ENCODE data around the gene PTOV1.

The PTOV1 gene

DNA sequence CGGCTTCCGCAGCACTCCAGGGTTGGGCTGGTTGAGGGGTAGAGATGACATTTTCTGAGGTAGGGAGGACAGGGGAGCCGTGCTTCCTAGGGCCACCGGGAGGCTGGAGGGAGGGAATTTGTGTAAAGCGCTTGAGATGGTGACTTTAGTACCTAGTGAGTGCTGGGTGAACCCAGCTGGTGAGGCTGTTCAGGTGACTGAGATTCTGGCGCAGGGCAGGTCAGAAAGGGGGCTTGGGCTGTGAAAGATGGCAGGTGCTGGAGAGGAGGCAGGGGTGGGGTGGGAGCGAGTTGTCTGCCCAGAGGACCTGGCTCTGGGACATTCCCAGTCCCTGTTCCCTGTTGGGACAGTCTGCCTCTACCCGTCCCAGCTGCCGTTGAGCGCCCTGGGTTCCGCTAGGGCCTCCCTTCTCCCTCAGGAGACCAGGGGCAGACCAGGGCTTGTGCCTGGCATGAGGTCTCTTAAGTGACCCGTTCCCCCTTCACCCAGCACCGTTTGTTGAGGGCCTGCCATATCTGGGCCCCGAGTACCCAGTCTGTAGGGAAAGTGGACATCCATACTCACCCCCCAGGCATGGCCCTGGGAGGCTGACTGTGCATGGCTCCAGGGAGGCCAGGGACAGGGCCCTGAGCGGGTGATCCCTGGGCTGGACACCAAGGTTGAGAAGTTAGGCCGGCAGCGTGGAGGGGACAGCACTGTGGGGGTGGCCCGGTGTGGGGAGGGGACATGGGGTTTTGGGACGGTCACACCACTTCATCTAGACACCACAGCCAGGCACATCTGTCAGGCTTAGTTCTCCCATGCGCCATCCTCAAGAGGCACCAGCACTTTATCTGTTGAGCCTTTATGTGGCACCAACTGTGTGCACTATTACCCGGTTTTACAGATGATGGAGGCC lies 5.0 kb downstream of the PTOV1 start:
- DNase-seq (ENCODE audit: low read depth, low spot score): no peak
- peaks cover 78% of the 10 kb centered on the region for H3K36me3 ChIP-seq (ENCODE audit: insufficient read depth, insufficient read length, low read length)
- H3K27me3 ChIP-seq (ENCODE audit: insufficient read depth, insufficient read length): no peaks in the 10 kb centered on the region
- no peaks in the 10 kb centered on the region for H3K9me3 ChIP-seq (ENCODE audit: insufficient read depth, low read length)
- H3K4me3 ChIP-seq (ENCODE audit: insufficient read length, low read depth): no peak overlapping the region
- no peak overlapping the region for H3K9ac ChIP-seq (ENCODE audit: insufficient read length, low read depth)
- peaks cover 23% of the 10 kb centered on the region for H3K4me1 ChIP-seq (ENCODE audit: insufficient read depth, insufficient read length)
- TF ChIP-seq SUZ12 (IDR thresholded peaks at IDR 0.05; ENCODE audit: extremely low read depth, insufficient read depth, insufficient read length): no peak
- no peak for TF ChIP-seq ZNF274 (IDR thresholded peaks at IDR 0.05; ENCODE audit: low read depth, low read length)
- no peak for TF ChIP-seq YY1 (IDR thresholded peaks at IDR 0.05; ENCODE audit: insufficient read depth, insufficient read length)

DNA sequence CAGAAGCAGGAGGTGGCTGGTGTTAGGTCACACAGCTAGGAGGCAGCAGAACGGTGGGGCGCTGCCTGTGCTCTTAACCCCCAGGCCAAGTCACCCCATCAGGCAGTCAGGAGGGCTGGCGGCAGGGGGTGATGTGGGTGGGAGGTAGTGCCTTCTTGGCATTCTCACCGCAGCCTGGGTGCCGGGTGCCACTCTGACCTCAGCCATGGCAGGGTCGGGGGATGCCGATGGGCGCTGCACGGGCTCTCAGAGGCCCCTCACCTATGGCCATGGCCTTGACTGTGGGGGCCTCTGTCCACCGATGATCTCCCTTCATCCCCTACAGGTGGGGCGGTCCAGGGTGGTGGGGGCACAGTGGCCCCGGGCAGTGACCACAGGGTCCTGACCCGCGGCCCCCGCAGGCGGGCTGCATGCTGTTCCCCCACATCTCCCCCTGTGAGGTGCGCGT lies 5.6 kb downstream of the PTOV1 start:
- Histone ChIP-seq H3K9me3 (ENCODE audit: insufficient read depth, low read length) (no peaks in the 10 kb centered on the region), H3K27me3 (ENCODE audit: insufficient read depth, insufficient read length) (no peaks in the 10 kb centered on the region), H3K4me3 (ENCODE audit: insufficient read length, low read depth) (no peak overlapping the region), H3K36me3 (ENCODE audit: insufficient read depth, insufficient read length, low read length) (peaks cover 83% of the 10 kb centered on the region), H3K9ac (ENCODE audit: insufficient read length, low read depth) (no peak overlapping the region), H3K4me1 (ENCODE audit: insufficient read depth, insufficient read length) (peaks cover 24% of the 10 kb centered on the region)
- no peak for DNase-seq (ENCODE audit: low read depth, low spot score)
- TF ChIP-seq ZNF274 (IDR thresholded peaks at IDR 0.05; ENCODE audit: low read depth, low read length) (no peak), SUZ12 (IDR thresholded peaks at IDR 0.05; ENCODE audit: extremely low read depth, insufficient read depth, insufficient read length) (no peak), YY1 (IDR thresholded peaks at IDR 0.05; ENCODE audit: insufficient read depth, insufficient read length) (no peak)

DNA sequence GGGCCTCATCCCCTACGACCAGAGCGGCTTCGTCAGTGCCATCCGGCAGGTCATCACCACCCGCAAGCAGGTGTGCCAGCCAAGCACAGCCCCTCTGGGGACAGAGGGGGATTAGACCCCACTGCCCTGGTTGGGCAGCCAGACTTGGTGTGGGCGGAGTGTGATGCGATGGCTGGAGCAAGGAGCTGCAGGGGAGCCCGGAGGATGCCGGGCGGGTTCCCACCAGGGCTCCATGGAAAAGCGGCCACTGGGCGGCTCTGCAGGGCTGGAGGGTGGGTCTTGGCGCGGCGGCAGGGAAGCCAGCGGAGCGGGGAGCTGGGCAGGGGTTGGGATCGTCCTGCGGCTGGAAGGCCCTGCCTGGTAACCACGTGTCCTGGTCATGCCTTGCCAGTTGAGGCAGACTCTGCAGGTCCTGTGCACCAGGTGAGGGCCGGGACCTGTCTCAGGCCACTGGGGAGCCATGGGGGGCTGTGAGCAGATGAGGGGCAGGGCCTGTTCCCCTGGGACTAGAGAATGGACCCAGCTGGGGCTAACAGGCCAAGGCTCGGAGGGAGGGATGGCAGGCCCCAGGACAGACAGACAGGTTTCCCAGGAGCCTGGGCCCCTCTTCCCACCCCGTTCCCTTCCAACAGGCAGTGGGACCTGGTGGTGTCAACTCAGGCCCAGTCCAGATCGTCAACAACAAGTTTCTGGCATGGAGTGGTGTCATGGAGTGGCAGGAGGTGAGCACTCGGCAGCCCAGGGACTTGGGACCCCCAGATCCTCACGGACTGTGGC lies 6.3 kb downstream of the PTOV1 start:
- H3K27me3 ChIP-seq (ENCODE audit: insufficient read depth, insufficient read length): no peaks in the 10 kb centered on the region
- no peak overlapping the region for H3K9ac ChIP-seq (ENCODE audit: insufficient read length, low read depth)
- H3K4me3 ChIP-seq (ENCODE audit: insufficient read length, low read depth): no peak overlapping the region
- H3K4me1 ChIP-seq (ENCODE audit: insufficient read depth, insufficient read length): peaks cover 25% of the 10 kb centered on the region
- DNase-seq (ENCODE audit: low read depth, low spot score): no peak
- peaks cover 86% of the 10 kb centered on the region for H3K36me3 ChIP-seq (ENCODE audit: insufficient read depth, insufficient read length, low read length)
- no peaks in the 10 kb centered on the region for H3K9me3 ChIP-seq (ENCODE audit: insufficient read depth, low read length)
- TF ChIP-seq YY1 (IDR thresholded peaks at IDR 0.05; ENCODE audit: insufficient read depth, insufficient read length): no peak
- TF ChIP-seq ZNF274 (IDR thresholded peaks at IDR 0.05; ENCODE audit: low read depth, low read length): no peak
- TF ChIP-seq SUZ12 (IDR thresholded peaks at IDR 0.05; ENCODE audit: extremely low read depth, insufficient read depth, insufficient read length): no peak

DNA sequence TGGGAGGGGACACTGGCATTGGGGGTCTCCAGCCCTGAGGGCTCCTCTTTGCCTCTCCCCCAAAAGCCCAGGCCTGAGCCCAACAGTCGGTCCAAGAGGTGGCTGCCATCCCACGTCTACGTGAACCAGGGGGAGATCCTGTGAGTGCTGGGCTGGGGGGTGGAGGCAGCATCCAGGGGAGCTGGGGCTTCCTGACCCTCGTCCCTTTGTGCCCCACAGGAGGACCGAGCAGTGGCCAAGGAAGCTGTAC lies 6.8 kb downstream of the PTOV1 start:
- Histone ChIP-seq H3K4me3 (ENCODE audit: insufficient read length, low read depth) (no peak overlapping the region), H3K9me3 (ENCODE audit: insufficient read depth, low read length) (no peaks in the 10 kb centered on the region), H3K27me3 (ENCODE audit: insufficient read depth, insufficient read length) (no peaks in the 10 kb centered on the region), H3K36me3 (ENCODE audit: insufficient read depth, insufficient read length, low read length) (peaks cover 86% of the 10 kb centered on the region), H3K4me1 (ENCODE audit: insufficient read depth, insufficient read length) (peaks cover 22% of the 10 kb centered on the region), H3K9ac (ENCODE audit: insufficient read length, low read depth) (no peak overlapping the region)
- DNase-seq (ENCODE audit: low read depth, low spot score): no peak
- TF ChIP-seq SUZ12 (IDR thresholded peaks at IDR 0.05; ENCODE audit: extremely low read depth, insufficient read depth, insufficient read length) (no peak), YY1 (IDR thresholded peaks at IDR 0.05; ENCODE audit: insufficient read depth, insufficient read length) (no peak), ZNF274 (IDR thresholded peaks at IDR 0.05; ENCODE audit: low read depth, low read length) (no peak)

DNA sequence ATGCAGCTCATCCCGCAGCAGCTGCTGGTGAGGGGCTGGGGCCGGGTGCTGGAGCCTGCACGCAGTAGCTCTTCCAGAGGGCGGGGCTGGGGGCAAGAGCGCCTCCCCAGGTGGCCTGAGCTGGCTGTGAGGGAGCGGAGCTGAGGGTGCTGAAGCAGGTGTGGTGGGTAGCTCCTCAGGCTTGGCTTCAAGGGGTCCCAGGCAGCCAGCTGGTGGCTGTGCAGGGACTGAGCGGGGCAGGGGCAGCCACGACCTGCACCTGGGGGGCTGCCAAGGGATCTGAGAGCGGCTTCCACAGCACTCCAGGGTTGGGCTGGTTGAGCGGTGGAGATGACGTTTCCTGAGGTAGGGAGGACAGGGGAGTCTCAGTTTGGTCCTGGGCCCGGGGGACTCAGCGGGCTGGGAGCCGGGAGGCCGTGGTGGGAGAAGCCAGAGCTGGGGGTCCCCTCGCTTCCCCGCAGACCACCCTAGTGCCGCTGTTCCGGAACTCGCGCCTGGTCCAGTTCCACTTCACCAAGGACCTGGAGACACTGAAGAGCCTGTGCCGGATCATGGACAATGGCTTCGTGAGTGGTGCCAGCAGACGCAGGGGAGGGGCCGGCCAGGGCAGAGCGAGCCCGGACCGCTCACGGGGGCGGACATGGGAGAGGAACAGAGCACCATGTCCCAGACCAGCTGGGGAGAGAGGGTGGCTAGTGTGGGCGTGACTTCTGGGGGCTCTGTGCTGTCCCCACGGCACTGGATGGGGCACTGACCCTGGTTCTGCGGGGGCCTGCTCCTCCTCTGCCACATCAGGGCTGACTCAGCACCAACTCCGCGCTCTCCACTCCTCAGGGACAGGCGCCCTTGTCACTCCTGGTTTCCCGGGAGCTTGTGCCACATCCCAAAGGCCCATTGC lies 7.4 kb downstream of the PTOV1 start:
- Histone ChIP-seq H3K36me3 (ENCODE audit: insufficient read depth, insufficient read length, low read length) (peaks cover 88% of the 10 kb centered on the region), H3K9me3 (ENCODE audit: insufficient read depth, low read length) (no peaks in the 10 kb centered on the region), H3K9ac (ENCODE audit: insufficient read length, low read depth) (no peak overlapping the region), H3K27me3 (ENCODE audit: insufficient read depth, insufficient read length) (no peaks in the 10 kb centered on the region), H3K4me1 (ENCODE audit: insufficient read depth, insufficient read length) (peaks cover 22% of the 10 kb centered on the region), H3K4me3 (ENCODE audit: insufficient read length, low read depth) (no peak overlapping the region)
- DNase-seq (ENCODE audit: low read depth, low spot score): no peak
- TF ChIP-seq SUZ12 (IDR thresholded peaks at IDR 0.05; ENCODE audit: extremely low read depth, insufficient read depth, insufficient read length) (no peak), YY1 (IDR thresholded peaks at IDR 0.05; ENCODE audit: insufficient read depth, insufficient read length) (no peak), ZNF274 (IDR thresholded peaks at IDR 0.05; ENCODE audit: low read depth, low read length) (no peak)

DNA sequence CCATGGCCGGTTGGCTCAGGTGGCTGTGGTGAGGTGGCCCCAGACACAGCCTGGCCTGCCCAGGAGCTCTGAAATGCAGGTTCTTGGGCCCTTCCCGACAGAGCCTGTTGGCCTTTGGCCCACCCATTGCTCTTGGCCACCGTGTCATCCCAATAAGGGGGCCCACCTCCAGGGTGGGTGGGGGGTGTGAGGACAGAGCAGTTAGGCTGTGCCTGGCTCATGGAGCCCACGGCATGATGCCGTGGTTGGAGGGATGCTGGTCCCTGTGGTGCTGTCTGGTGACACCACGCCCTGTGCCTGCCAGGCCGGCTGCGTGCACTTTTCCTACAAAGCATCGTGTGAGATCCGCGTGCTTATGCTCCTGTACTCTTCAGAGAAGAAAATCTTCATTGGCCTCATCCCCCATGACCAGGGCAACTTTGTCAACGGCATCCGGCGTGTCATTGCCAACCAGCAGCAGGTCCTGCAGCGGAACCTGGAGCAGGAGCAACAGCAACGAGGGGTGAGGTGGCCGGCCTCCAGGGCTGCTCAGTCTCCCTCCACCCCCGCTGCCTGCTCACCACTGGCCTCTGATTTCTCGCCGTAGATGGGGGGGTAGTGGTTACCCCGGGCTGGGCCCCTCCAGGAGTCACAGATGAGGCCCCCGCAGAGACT lies 8.8 kb downstream of the PTOV1 start:
- peaks cover 30% of the 10 kb centered on the region for H3K4me1 ChIP-seq (ENCODE audit: insufficient read depth, insufficient read length)
- H3K9me3 ChIP-seq (ENCODE audit: insufficient read depth, low read length): no peaks in the 10 kb centered on the region
- no peak overlapping the region for H3K4me3 ChIP-seq (ENCODE audit: insufficient read length, low read depth)
- DNase-seq (ENCODE audit: low read depth, low spot score): no peak
- TF ChIP-seq ZNF274 (IDR thresholded peaks at IDR 0.05; ENCODE audit: low read depth, low read length): no peak
- TF ChIP-seq SUZ12 (IDR thresholded peaks at IDR 0.05; ENCODE audit: extremely low read depth, insufficient read depth, insufficient read length): no peak
- no peak for TF ChIP-seq YY1 (IDR thresholded peaks at IDR 0.05; ENCODE audit: insufficient read depth, insufficient read length)
- no peak overlapping the region for H3K9ac ChIP-seq (ENCODE audit: insufficient read length, low read depth)
- no peaks in the 10 kb centered on the region for H3K27me3 ChIP-seq (ENCODE audit: insufficient read depth, insufficient read length)
- H3K36me3 ChIP-seq (ENCODE audit: insufficient read depth, insufficient read length, low read length): peaks cover 92% of the 10 kb centered on the region

Measured in NT2/D1 (cell line).